ENCODE measurements around the gene HIVEP3.

HIVEP3 gene

DNA sequence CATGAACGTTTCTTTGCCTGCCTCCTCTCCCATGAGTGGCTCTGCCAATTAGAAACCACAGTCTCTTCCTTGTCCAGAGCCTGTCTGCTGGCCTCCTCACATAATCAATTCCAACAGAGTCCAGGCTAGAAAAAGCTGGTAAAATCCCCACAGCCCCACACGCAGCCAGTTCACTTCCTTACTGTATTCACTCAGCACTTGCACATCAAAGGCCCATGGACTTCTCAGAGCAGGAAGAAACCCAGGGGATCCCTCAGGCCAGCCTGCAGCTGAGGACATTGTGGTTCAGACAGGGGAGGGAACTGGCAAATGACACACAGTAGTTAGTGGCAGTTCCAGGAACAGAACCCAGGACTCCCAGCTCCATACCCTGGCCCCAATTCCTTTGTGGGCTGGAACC lies 262.7 kb downstream of the HIVEP3 start:
- TF ChIP-seq EZH2 (optimal IDR thresholded peaks at IDR 0.05; ENCODE audit: low read depth, low read length) (no peak), CTCF (IDR thresholded peaks at IDR 0.05; ENCODE audit: low read length) (no peak), EZH2phosphoT487 (IDR thresholded peaks at IDR 0.05; ENCODE audit: low read length) (no peak)
- Histone ChIP-seq H3K36me3 (replicated peaks; ENCODE audit: insufficient read depth, low read length) (no peaks in the 10 kb centered on the region), H3K9me2 (replicated peaks; ENCODE audit: insufficient read depth, low read length) (no peaks in the 10 kb centered on the region), H3K79me2 (ENCODE audit: low read length) (no peaks in the 10 kb centered on the region), H4K20me1 (ENCODE audit: insufficient read depth, low read length) (no peaks in the 10 kb centered on the region), H3K4me3 (ENCODE audit: low read length) (no peak overlapping the region), H3K27ac (ENCODE audit: low read length) (no peak overlapping the region), H3K27me3 (replicated peaks; ENCODE audit: insufficient read depth, low read length) (0 out of 2 replicates have a peak, but pooled peaks cover 3% of the 10 kb centered on the region), H3K4me2 (ENCODE audit: low read depth, low read length) (no peak overlapping the region), H3F3A (ENCODE audit: insufficient read depth, low read length) (no peaks in the 10 kb centered on the region), H3K9ac (ENCODE audit: low read length) (no peak overlapping the region), H3K9me3 (replicated peaks; ENCODE audit: insufficient read depth, low read length) (no peaks in the 10 kb centered on the region), H3K4me1 (ENCODE audit: low read length) (peaks cover 5% of the 10 kb centered on the region; the same call in 1 of the 2 replicates), H2AFZ (ENCODE audit: low read length) (no peak overlapping the region)
- no peak for DNase-seq

GRCh38 chr1:41655632-41656031 lies 263.1 kb downstream of the HIVEP3 start:
- Histone ChIP-seq H3F3A (ENCODE audit: insufficient read depth, low read length) (no peaks in the 10 kb centered on the region), H2AFZ (ENCODE audit: low read length) (no peak overlapping the region), H3K27me3 (replicated peaks; ENCODE audit: insufficient read depth, low read length) (0 out of 2 replicates have a peak, but pooled peaks cover 2% of the 10 kb centered on the region), H3K27ac (ENCODE audit: low read length) (no peak overlapping the region), H3K9me3 (replicated peaks; ENCODE audit: insufficient read depth, low read length) (no peaks in the 10 kb centered on the region), H3K4me2 (ENCODE audit: low read depth, low read length) (no peak overlapping the region), H3K9me2 (replicated peaks; ENCODE audit: insufficient read depth, low read length) (no peaks in the 10 kb centered on the region), H3K4me3 (ENCODE audit: low read length) (no peak overlapping the region), H3K36me3 (replicated peaks; ENCODE audit: insufficient read depth, low read length) (no peaks in the 10 kb centered on the region), H3K4me1 (ENCODE audit: low read length) (0 out of 2 replicates have a peak, but pooled peaks cover under 1% of the 10 kb centered on the region), H3K79me2 (ENCODE audit: low read length) (no peaks in the 10 kb centered on the region), H4K20me1 (ENCODE audit: insufficient read depth, low read length) (no peaks in the 10 kb centered on the region), H3K9ac (ENCODE audit: low read length) (no peak overlapping the region)
- no peak for DNase-seq
- TF ChIP-seq CTCF (IDR thresholded peaks at IDR 0.05; ENCODE audit: low read length) (no peak), EZH2 (optimal IDR thresholded peaks at IDR 0.05; ENCODE audit: low read depth, low read length) (no peak), EZH2phosphoT487 (IDR thresholded peaks at IDR 0.05; ENCODE audit: low read length) (no peak)

DNA sequence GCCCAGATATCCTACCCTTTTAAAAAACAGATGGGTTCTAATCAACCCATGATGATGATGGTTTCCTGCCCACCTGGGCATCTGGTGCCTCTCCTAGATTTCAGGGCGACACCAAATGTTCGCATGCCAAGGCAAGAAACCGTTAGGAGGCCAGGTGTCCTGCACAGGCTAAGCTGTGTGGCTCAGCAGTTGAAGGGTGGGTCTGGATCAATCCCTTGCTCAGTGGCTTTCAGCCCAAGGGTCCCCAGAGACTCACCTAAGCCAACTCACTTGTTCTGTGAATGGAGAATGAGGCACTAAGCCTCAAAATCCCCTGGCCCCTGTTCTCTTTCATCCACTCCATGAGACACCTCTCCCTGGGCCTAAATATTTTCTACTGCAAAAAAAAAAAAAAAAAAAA lies 265.1 kb downstream of the HIVEP3 start:
- H3F3A ChIP-seq (ENCODE audit: insufficient read depth, low read length): no peaks in the 10 kb centered on the region
- H3K79me2 ChIP-seq (ENCODE audit: low read length): no peaks in the 10 kb centered on the region
- no peaks in the 10 kb centered on the region for H4K20me1 ChIP-seq (ENCODE audit: insufficient read depth, low read length)
- no peaks in the 10 kb centered on the region for H3K36me3 ChIP-seq (replicated peaks; ENCODE audit: insufficient read depth, low read length)
- H2AFZ ChIP-seq (ENCODE audit: low read length): no peak overlapping the region
- H3K4me2 ChIP-seq (ENCODE audit: low read depth, low read length): no peak overlapping the region
- no peaks in the 10 kb centered on the region for H3K4me1 ChIP-seq (ENCODE audit: low read length)
- no peak overlapping the region for H3K27ac ChIP-seq (ENCODE audit: low read length)
- DNase-seq: no peak
- H3K27me3 ChIP-seq (replicated peaks; ENCODE audit: insufficient read depth, low read length): no peaks in the 10 kb centered on the region
- no peak overlapping the region for H3K4me3 ChIP-seq (ENCODE audit: low read length)
- H3K9me3 ChIP-seq (replicated peaks; ENCODE audit: insufficient read depth, low read length): no peaks in the 10 kb centered on the region
- no peaks in the 10 kb centered on the region for H3K9me2 ChIP-seq (replicated peaks; ENCODE audit: insufficient read depth, low read length)
- no peak overlapping the region for H3K9ac ChIP-seq (ENCODE audit: low read length)
- no peak for TF ChIP-seq EZH2 (optimal IDR thresholded peaks at IDR 0.05; ENCODE audit: low read depth, low read length)
- no peak for TF ChIP-seq CTCF (IDR thresholded peaks at IDR 0.05; ENCODE audit: low read length)
- TF ChIP-seq EZH2phosphoT487 (IDR thresholded peaks at IDR 0.05; ENCODE audit: low read length): no peak
